ENCODE measurements around the gene FOXI1. TPM values are rescaled to one million over a fixed set of nuclear protein-coding genes. Genes with fewer than 3 reads are reported as not detected.

The FOXI1 gene
- total RNA-seq, 1 donor, result not detected

- no peaks in the 10 kb centered on the region for H3K79me2 ChIP-seq (ENCODE audit: insufficient read depth, low read length)
- no peaks in the 10 kb centered on the region for H3K9me3 ChIP-seq (ENCODE audit: low read depth, low read length)
- H2AFZ ChIP-seq (ENCODE audit: low read length), result no peak overlapping the region
- H4K20me1 ChIP-seq (ENCODE audit: insufficient read depth, low read length), result no peaks in the 10 kb centered on the region
- H3K4me3 ChIP-seq (ENCODE audit: insufficient read depth, low read length), result no peak overlapping the region
- DNase-seq (ENCODE audit: insufficient read length, low spot score, missing footprints), result no peak
- TF ChIP-seq CTCF (IDR thresholded peaks at IDR 0.05; ENCODE audit: extremely low read depth, low read depth, low read length), result no peak
- H3K4me1 ChIP-seq (ENCODE audit: insufficient read depth, low read length), result no peaks in the 10 kb centered on the region
- no peaks in the 10 kb centered on the region for H3K27me3 ChIP-seq (ENCODE audit: insufficient read depth, low read length)
- H3K36me3 ChIP-seq (ENCODE audit: insufficient read depth, low read length), result no peaks in the 10 kb centered on the region
- H3K27ac ChIP-seq (ENCODE audit: low read depth, low read length), result no peak overlapping the region
- no peak overlapping the region for H3K4me2 ChIP-seq (ENCODE audit: insufficient read depth, low read length)
Measured at GRCh38 chr5:170071748-170072147, 33.9 kb upstream of the FOXI1 start.

GRCh38 chr5:170075696-170076095, 30.0 kb upstream of the FOXI1 start:
- Histone ChIP-seq H3K9me3 (ENCODE audit: low read depth, low read length) (no peaks in the 10 kb centered on the region), H3K27ac (ENCODE audit: low read depth, low read length) (no peak overlapping the region), H3K4me3 (ENCODE audit: insufficient read depth, low read length) (no peak overlapping the region), H3K36me3 (ENCODE audit: insufficient read depth, low read length) (no peaks in the 10 kb centered on the region), H4K20me1 (ENCODE audit: insufficient read depth, low read length) (no peaks in the 10 kb centered on the region), H3K79me2 (ENCODE audit: insufficient read depth, low read length) (no peaks in the 10 kb centered on the region), H3K27me3 (ENCODE audit: insufficient read depth, low read length) (no peaks in the 10 kb centered on the region), H2AFZ (ENCODE audit: low read length) (no peak overlapping the region), H3K4me2 (ENCODE audit: insufficient read depth, low read length) (no peak overlapping the region), H3K4me1 (ENCODE audit: insufficient read depth, low read length) (no peaks in the 10 kb centered on the region)
- no peak for TF ChIP-seq CTCF (IDR thresholded peaks at IDR 0.05; ENCODE audit: extremely low read depth, low read depth, low read length)
- no peak for DNase-seq (ENCODE audit: insufficient read length, low spot score, missing footprints)

- DNase-seq (ENCODE audit: insufficient read length, low spot score, missing footprints), result no peak
- H3K4me1 ChIP-seq (ENCODE audit: insufficient read depth, low read length), result no peaks in the 10 kb centered on the region
- no peak overlapping the region for H3K27ac ChIP-seq (ENCODE audit: low read depth, low read length)
- H3K27me3 ChIP-seq (ENCODE audit: insufficient read depth, low read length), result no peaks in the 10 kb centered on the region
- H2AFZ ChIP-seq (ENCODE audit: low read length), result no peak overlapping the region
- H3K9me3 ChIP-seq (ENCODE audit: low read depth, low read length), result no peaks in the 10 kb centered on the region
- no peaks in the 10 kb centered on the region for H4K20me1 ChIP-seq (ENCODE audit: insufficient read depth, low read length)
- no peaks in the 10 kb centered on the region for H3K36me3 ChIP-seq (ENCODE audit: insufficient read depth, low read length)
- no peak for TF ChIP-seq CTCF (IDR thresholded peaks at IDR 0.05; ENCODE audit: extremely low read depth, low read depth, low read length)
- H3K4me3 ChIP-seq (ENCODE audit: insufficient read depth, low read length), result no peak overlapping the region
- H3K79me2 ChIP-seq (ENCODE audit: insufficient read depth, low read length), result no peaks in the 10 kb centered on the region
- H3K4me2 ChIP-seq (ENCODE audit: insufficient read depth, low read length), result no peak overlapping the region
Measured at GRCh38 chr5:170076211-170076610, 29.5 kb upstream of the FOXI1 start.

- H3K4me1 ChIP-seq (ENCODE audit: insufficient read depth, low read length), result no peaks in the 10 kb centered on the region
- no peak for TF ChIP-seq CTCF (IDR thresholded peaks at IDR 0.05; ENCODE audit: extremely low read depth, low read depth, low read length)
- H4K20me1 ChIP-seq (ENCODE audit: insufficient read depth, low read length), result no peaks in the 10 kb centered on the region
- no peaks in the 10 kb centered on the region for H3K79me2 ChIP-seq (ENCODE audit: insufficient read depth, low read length)
- no peaks in the 10 kb centered on the region for H3K27me3 ChIP-seq (ENCODE audit: insufficient read depth, low read length)
- H3K9me3 ChIP-seq (ENCODE audit: low read depth, low read length), result no peaks in the 10 kb centered on the region
- H3K4me2 ChIP-seq (ENCODE audit: insufficient read depth, low read length), result no peak overlapping the region
- H3K36me3 ChIP-seq (ENCODE audit: insufficient read depth, low read length), result no peaks in the 10 kb centered on the region
- no peak overlapping the region for H3K4me3 ChIP-seq (ENCODE audit: insufficient read depth, low read length)
- no peak overlapping the region for H3K27ac ChIP-seq (ENCODE audit: low read depth, low read length)
- DNase-seq (ENCODE audit: insufficient read length, low spot score, missing footprints), result no peak
- no peak overlapping the region for H2AFZ ChIP-seq (ENCODE audit: low read length)
Measured at GRCh38 chr5:170076739-170077138, 29.0 kb upstream of the FOXI1 start.

Data from osteoblast (primary cell).